Caki2 (cell line): ENCODE results near the gene DOC2A. TPM values are rescaled to one million over a fixed set of nuclear protein-coding genes. Genes with fewer than 3 reads are reported as not detected.

Experiments
- DNase-seq: peaks from one replicate; pipeline ENCODE4 v3.0.0-alpha.2; 2015; ENCODE audit warnings: low read depth
- in situ Hi-C: cut with HindIII; loops from 2 replicates; pipeline ENCODE4 v1.10.0; 2016; ENCODE audit warnings: low sequenced_read_pairs, low pct_unique_long_range_greater_than_20kb, mixed read lengths
- total RNA-seq: library from RNA; depleted of rRNA; stranded (reverse); fragments of >200 nt; shearing (Covaris generic); gene quantifications from 2 replicates; pipeline ENCODE4 v1.2.3, GENCODE V29; 2014; ENCODE audit warnings: low replicate concordance

Gene DOC2A
- total RNA-seq, 1 experiment from 2014 or later: 1.7 TPM

GRCh38 chr16:29994600-29995323 lies 16.1 kb downstream of the DOC2A start:
- in situ Hi-C loops: no loop called here

GRCh38 chr16:29993903-29994599 lies 16.8 kb downstream of the DOC2A start:
- in situ Hi-C loops: no loop called here
- no peak for DNase-seq

More at GRCh38 chr16:29994600-29995323, 16.1 kb downstream of the DOC2A start:
- DNase-seq: no peak

GRCh38 chr16:29993191-29993902 lies 17.5 kb downstream of the DOC2A start:
- DNase-seq: no peak
- in situ Hi-C loops: no loop called here

GRCh38 chr16:29992344-29992967 lies 18.4 kb downstream of the DOC2A start:
- peak; percentile 19 for DNase-seq
- in situ Hi-C loops: no loop called here

- DNase-seq: no peak
- in situ Hi-C loops: no loop called here
These were observed 19.3 kb downstream of the DOC2A start for GRCh38 chr16:29991571-29991904.

- in situ Hi-C loops: no loop called here
- no peak for DNase-seq
These were observed 19.8 kb downstream of the DOC2A start for GRCh38 chr16:29990883-29991570.

- DNase-seq: no peak
- in situ Hi-C loops: no loop called here
These were observed 20.8 kb downstream of the DOC2A start for GRCh38 chr16:29990034-29990433.

- in situ Hi-C loops: no loop called here
These were observed 21.5 kb downstream of the DOC2A start for GRCh38 chr16:29989111-29989858.

GRCh38 chr16:29988346-29989075 lies 22.3 kb downstream of the DOC2A start:
- no peak for DNase-seq
- in situ Hi-C loops: no loop called here

More at GRCh38 chr16:29989111-29989858, 21.5 kb downstream of the DOC2A start:
- no peak for DNase-seq

GRCh38 chr16:29987371-29988085 lies 23.3 kb downstream of the DOC2A start:
- in situ Hi-C loops: no loop called here
- no peak for DNase-seq

GRCh38 chr16:29986931-29987330 lies 23.9 kb downstream of the DOC2A start:
- in situ Hi-C loops: no loop called here
- DNase-seq: no peak

- in situ Hi-C loops: no loop called here
- no peak for DNase-seq
These were observed 24.6 kb downstream of the DOC2A start for GRCh38 chr16:29986231-29986630.

- no peak for DNase-seq
- in situ Hi-C loops: no loop called here
These were observed 25.5 kb downstream of the DOC2A start for GRCh38 chr16:29985271-29985811.

- in situ Hi-C loops: no loop called here
- DNase-seq: no peak
These were observed 26.1 kb downstream of the DOC2A start for GRCh38 chr16:29984764-29985147.

- DNase-seq: no peak
- in situ Hi-C loops: no loop called here
These were observed 26.6 kb downstream of the DOC2A start for GRCh38 chr16:29984137-29984763.
